ENCODE data around the gene CCT8.

The CCT8 gene

DNA sequence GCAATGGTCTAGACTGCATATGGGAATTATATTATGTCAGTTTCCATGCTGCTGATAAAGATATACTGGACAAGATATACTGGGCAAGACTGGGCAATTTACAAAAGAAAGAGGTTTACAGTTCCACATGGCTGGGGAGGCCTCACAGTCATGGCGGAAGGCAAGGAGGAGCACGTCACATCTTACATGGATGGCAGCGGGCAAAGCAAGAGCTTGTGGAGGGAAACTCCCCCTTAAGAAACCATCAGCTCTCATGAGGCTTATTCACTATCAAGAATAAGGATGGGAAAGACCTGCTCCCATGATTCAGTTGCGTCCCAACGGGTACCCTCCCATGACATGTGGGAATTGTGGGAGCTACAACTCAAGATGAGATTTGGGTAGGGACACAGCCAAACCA lies 21.2 kb downstream of the CCT8 start:
- TF ChIP-seq SIN3A (IDR thresholded peaks at IDR 0.05; ENCODE audit: borderline replicate concordance, insufficient read depth, low read length): no peak
- TF ChIP-seq FOXP2 (optimal IDR thresholded peaks at IDR 0.05; ENCODE audit: borderline replicate concordance, extremely low read depth, extremely low read length, insufficient read depth): no peak
- no peak for TF ChIP-seq POLR2AphosphoS5 (IDR thresholded peaks at IDR 0.05; ENCODE audit: low read depth, low read length)
- TF ChIP-seq TAF1 (IDR thresholded peaks at IDR 0.05; ENCODE audit: borderline replicate concordance, insufficient read depth, low read length): no peak
- no peak for TF ChIP-seq REST (IDR thresholded peaks at IDR 0.05; ENCODE audit: insufficient read depth in 1 of 2, low read depth in 2 of 2, low read length in 2 of 2)

- TF ChIP-seq SIN3A (IDR thresholded peaks at IDR 0.05; ENCODE audit: borderline replicate concordance, insufficient read depth, low read length): no peak
- TF ChIP-seq POLR2AphosphoS5 (IDR thresholded peaks at IDR 0.05; ENCODE audit: low read depth, low read length): no peak
- TF ChIP-seq REST (IDR thresholded peaks at IDR 0.05; ENCODE audit: insufficient read depth in 1 of 2, low read depth in 2 of 2, low read length in 2 of 2): no peak
- TF ChIP-seq TAF1 (IDR thresholded peaks at IDR 0.05; ENCODE audit: borderline replicate concordance, insufficient read depth, low read length): no peak
- no peak for TF ChIP-seq FOXP2 (optimal IDR thresholded peaks at IDR 0.05; ENCODE audit: borderline replicate concordance, extremely low read depth, extremely low read length, insufficient read depth)
Measured at GRCh38 chr21:29034678-29035077, 38.8 kb downstream of the CCT8 start.

GRCh38 chr21:29033871-29034270 lies 39.6 kb downstream of the CCT8 start:
- TF ChIP-seq FOXP2 (optimal IDR thresholded peaks at IDR 0.05; ENCODE audit: borderline replicate concordance, extremely low read depth, extremely low read length, insufficient read depth) (no peak), POLR2AphosphoS5 (IDR thresholded peaks at IDR 0.05; ENCODE audit: low read depth, low read length) (no peak), SIN3A (IDR thresholded peaks at IDR 0.05; ENCODE audit: borderline replicate concordance, insufficient read depth, low read length) (no peak), REST (IDR thresholded peaks at IDR 0.05; ENCODE audit: insufficient read depth in 1 of 2, low read depth in 2 of 2, low read length in 2 of 2) (no peak), TAF1 (IDR thresholded peaks at IDR 0.05; ENCODE audit: borderline replicate concordance, insufficient read depth, low read length) (no peak)

DNA sequence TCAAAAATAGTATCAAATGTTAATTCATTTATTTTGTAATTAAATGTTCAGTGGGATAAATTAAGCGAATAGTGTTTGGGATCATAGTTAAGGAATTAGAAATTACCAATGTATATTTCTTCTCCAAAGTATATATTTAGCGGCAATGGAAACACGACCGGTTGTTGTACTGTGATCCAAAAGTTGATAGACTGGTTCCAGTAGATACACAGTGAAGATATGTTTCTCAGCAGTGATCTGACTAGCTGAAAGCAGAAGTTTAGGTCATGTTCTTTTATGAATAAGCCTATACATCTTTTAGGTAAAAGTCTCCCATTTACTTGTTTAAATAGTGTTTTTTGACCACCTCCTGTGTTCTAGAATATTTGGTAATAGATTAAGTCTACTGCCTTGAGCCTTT lies 40.1 kb downstream of the CCT8 start:
- no peak for TF ChIP-seq FOXP2 (optimal IDR thresholded peaks at IDR 0.05; ENCODE audit: borderline replicate concordance, extremely low read depth, extremely low read length, insufficient read depth)
- TF ChIP-seq SIN3A (IDR thresholded peaks at IDR 0.05; ENCODE audit: borderline replicate concordance, insufficient read depth, low read length): no peak
- no peak for TF ChIP-seq REST (IDR thresholded peaks at IDR 0.05; ENCODE audit: insufficient read depth in 1 of 2, low read depth in 2 of 2, low read length in 2 of 2)
- no peak for TF ChIP-seq POLR2AphosphoS5 (IDR thresholded peaks at IDR 0.05; ENCODE audit: low read depth, low read length)
- TF ChIP-seq TAF1 (IDR thresholded peaks at IDR 0.05; ENCODE audit: borderline replicate concordance, insufficient read depth, low read length): no peak

GRCh38 chr21:29030909-29031308 lies 42.5 kb downstream of the CCT8 start:
- no peak for TF ChIP-seq TAF1 (IDR thresholded peaks at IDR 0.05; ENCODE audit: borderline replicate concordance, insufficient read depth, low read length)
- TF ChIP-seq POLR2AphosphoS5 (IDR thresholded peaks at IDR 0.05; ENCODE audit: low read depth, low read length): no peak
- no peak for TF ChIP-seq FOXP2 (optimal IDR thresholded peaks at IDR 0.05; ENCODE audit: borderline replicate concordance, extremely low read depth, extremely low read length, insufficient read depth)
- no peak for TF ChIP-seq REST (IDR thresholded peaks at IDR 0.05; ENCODE audit: insufficient read depth in 1 of 2, low read depth in 2 of 2, low read length in 2 of 2)
- TF ChIP-seq SIN3A (IDR thresholded peaks at IDR 0.05; ENCODE audit: borderline replicate concordance, insufficient read depth, low read length): no peak

All from PFSK-1 (cell line).